ENCODE results near the gene HOXD4. TPM values are rescaled to one million over a fixed set of nuclear protein-coding genes. Genes with fewer than 3 reads are reported as not detected.

Gene HOXD4
- total RNA-seq, result 1 to 10 TPM in 1 of 2 donors, not detected in 1; 1.7 TPM

GRCh38 chr2:176151442-176152287 lies at the start of gene HOXD4:
Gene HOXD4 (plus strand): TSS chr2:176151550. CDS start chr2:176151634, 84 bp downstream.

GRCh38 chr2:176106581-176107539 lies 44.5 kb upstream of the HOXD4 start, which contains the start of gene HOXD11:
Gene HOXD11 (plus strand): TSS chr2:176107280. CDS start chr2:176107356, 76 bp downstream.

GRCh38 chr2:176115883-176116813 lies 35.2 kb upstream of the HOXD4 start, which contains the start of gene HOXD10:
Gene HOXD10 (plus strand): TSS chr2:176116778. CDS start chr2:176116834, 56 bp downstream.

GRCh38 chr2:176122683-176123410 lies 28.5 kb upstream of the HOXD4 start, which contains the start of gene HOXD9:
Gene HOXD9 (plus strand): TSS chr2:176122719. CDS start chr2:176122769, 50 bp downstream.

GRCh38 chr2:176128982-176129796 lies 22.2 kb upstream of the HOXD4 start, which contains the start of gene HOXD8:
Gene HOXD8 (plus strand): TSS chr2:176129705. CDS start chr2:176130367, 662 bp downstream.

GRCh38 chr2:176156807-176157498 lies 5.6 kb downstream of the HOXD4 start, which contains the start of gene HOXD3:
Gene HOXD3 (plus strand): TSS chr2:176157307. CDS start chr2:176169115, 11,808 bp downstream.

GRCh38 chr2:176187899-176188773 lies 36.8 kb downstream of the HOXD4 start, which contains the start of gene HOXD1:
Gene HOXD1 (plus strand): TSS chr2:176188668. CDS start chr2:176188802, 134 bp downstream.

Small RNA genes within 50 kb of the gene (small RNA-seq; reads per million reads assigned to genes)
- 239 to 2,732 reads per million in 2 donors for gene MIR10B

Other genes with a start within 250 kb of the HOXD4 start
- gene LNPK, start 149.3 kb upstream of the HOXD4 start, total RNA-seq, result 10 to 100 TPM; 28.6 to 31.3 TPM
- not detected for gene EVX2, start 67.6 kb upstream of the HOXD4 start, total RNA-seq
- gene HOXD13, start 58.8 kb upstream of the HOXD4 start, total RNA-seq, result not detected
- gene HOXD12, start 51.8 kb upstream of the HOXD4 start, total RNA-seq, result not detected
- gene HOXD11, start 44.3 kb upstream of the HOXD4 start, total RNA-seq, result not detected
- not detected for gene HOXD10, start 34.8 kb upstream of the HOXD4 start, total RNA-seq
- not detected for gene HOXD9, start 28.8 kb upstream of the HOXD4 start, total RNA-seq
- 1 to 10 TPM in 1 of 2 donors, not detected in 1; 2.7 TPM for gene HOXD8, start 21.8 kb upstream of the HOXD4 start, total RNA-seq
- 1 to 10 TPM in 1 of 2 donors, not detected in 1; 2.7 TPM for gene HOXD3, start 5.8 kb downstream of the HOXD4 start, total RNA-seq
- not detected for gene HOXD1, start 37.1 kb downstream of the HOXD4 start, total RNA-seq
- 10 to 100 TPM; 12.4 to 17.3 TPM for gene MTX2, start 117.9 kb downstream of the HOXD4 start, total RNA-seq

Data from melanocyte of skin (primary cell).